ENCODE results near the gene WHRN.

The WHRN gene

GRCh38 chr9:114375386-114376175, 129.7 kb downstream of the WHRN start:
- no peak for DNase-seq

- no peak for DNase-seq
Observed at GRCh38 chr9:114374936-114375335, 130.3 kb downstream of the WHRN start.

- no peak for DNase-seq
Observed at GRCh38 chr9:114373960-114374730, 131.1 kb downstream of the WHRN start.

GRCh38 chr9:114372921-114373448, 132.3 kb downstream of the WHRN start:
- DNase-seq = no peak

- no peak for DNase-seq
Observed at GRCh38 chr9:114371973-114372917, 133.0 kb downstream of the WHRN start.

- no peak for DNase-seq
Observed at GRCh38 chr9:114371343-114371944, 133.8 kb downstream of the WHRN start.

- no peak for DNase-seq
Observed at GRCh38 chr9:114370968-114371320, 134.3 kb downstream of the WHRN start.

- DNase-seq = no peak
Observed at GRCh38 chr9:114370251-114370967, 134.9 kb downstream of the WHRN start.

GRCh38 chr9:114369216-114370130, 135.8 kb downstream of the WHRN start:
- no peak for DNase-seq

GRCh38 chr9:114367772-114368569, 137.3 kb downstream of the WHRN start:
- DNase-seq = no peak

GRCh38 chr9:114367366-114367765, 137.9 kb downstream of the WHRN start:
- DNase-seq = no peak

- no peak for DNase-seq
Observed at GRCh38 chr9:114366334-114367128, 138.7 kb downstream of the WHRN start.

- no peak for DNase-seq
Observed at GRCh38 chr9:114365194-114365593, 140.1 kb downstream of the WHRN start.

GRCh38 chr9:114364134-114365041, 140.9 kb downstream of the WHRN start:
- DNase-seq = no peak

GRCh38 chr9:114363424-114363823, 141.8 kb downstream of the WHRN start:
- DNase-seq = no peak

- DNase-seq = no peak
Observed at GRCh38 chr9:114362394-114362793, 142.9 kb downstream of the WHRN start.

GRCh38 chr9:114361542-114361941, 143.7 kb downstream of the WHRN start:
- DNase-seq = no peak

GRCh38 chr9:114359801-114360200, 145.5 kb downstream of the WHRN start:
- DNase-seq = no peak
